GM15510 (cell line): ENCODE data around the gene PIEZO1.

Experiments
- POLR2A ChIP-seq: IDR thresholded peaks from 3 replicates; pipeline ENCODE4 v1.6.1; 2011; ENCODE audit warnings: borderline replicate concordance; ENCODE audit not compliant: insufficient read length; ENCODE audit errors: extremely low read depth

The PIEZO1 gene, protein sequence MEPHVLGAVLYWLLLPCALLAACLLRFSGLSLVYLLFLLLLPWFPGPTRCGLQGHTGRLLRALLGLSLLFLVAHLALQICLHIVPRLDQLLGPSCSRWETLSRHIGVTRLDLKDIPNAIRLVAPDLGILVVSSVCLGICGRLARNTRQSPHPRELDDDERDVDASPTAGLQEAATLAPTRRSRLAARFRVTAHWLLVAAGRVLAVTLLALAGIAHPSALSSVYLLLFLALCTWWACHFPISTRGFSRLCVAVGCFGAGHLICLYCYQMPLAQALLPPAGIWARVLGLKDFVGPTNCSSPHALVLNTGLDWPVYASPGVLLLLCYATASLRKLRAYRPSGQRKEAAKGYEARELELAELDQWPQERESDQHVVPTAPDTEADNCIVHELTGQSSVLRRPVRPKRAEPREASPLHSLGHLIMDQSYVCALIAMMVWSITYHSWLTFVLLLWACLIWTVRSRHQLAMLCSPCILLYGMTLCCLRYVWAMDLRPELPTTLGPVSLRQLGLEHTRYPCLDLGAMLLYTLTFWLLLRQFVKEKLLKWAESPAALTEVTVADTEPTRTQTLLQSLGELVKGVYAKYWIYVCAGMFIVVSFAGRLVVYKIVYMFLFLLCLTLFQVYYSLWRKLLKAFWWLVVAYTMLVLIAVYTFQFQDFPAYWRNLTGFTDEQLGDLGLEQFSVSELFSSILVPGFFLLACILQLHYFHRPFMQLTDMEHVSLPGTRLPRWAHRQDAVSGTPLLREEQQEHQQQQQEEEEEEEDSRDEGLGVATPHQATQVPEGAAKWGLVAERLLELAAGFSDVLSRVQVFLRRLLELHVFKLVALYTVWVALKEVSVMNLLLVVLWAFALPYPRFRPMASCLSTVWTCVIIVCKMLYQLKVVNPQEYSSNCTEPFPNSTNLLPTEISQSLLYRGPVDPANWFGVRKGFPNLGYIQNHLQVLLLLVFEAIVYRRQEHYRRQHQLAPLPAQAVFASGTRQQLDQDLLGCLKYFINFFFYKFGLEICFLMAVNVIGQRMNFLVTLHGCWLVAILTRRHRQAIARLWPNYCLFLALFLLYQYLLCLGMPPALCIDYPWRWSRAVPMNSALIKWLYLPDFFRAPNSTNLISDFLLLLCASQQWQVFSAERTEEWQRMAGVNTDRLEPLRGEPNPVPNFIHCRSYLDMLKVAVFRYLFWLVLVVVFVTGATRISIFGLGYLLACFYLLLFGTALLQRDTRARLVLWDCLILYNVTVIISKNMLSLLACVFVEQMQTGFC (N-terminal part only)

DNA sequence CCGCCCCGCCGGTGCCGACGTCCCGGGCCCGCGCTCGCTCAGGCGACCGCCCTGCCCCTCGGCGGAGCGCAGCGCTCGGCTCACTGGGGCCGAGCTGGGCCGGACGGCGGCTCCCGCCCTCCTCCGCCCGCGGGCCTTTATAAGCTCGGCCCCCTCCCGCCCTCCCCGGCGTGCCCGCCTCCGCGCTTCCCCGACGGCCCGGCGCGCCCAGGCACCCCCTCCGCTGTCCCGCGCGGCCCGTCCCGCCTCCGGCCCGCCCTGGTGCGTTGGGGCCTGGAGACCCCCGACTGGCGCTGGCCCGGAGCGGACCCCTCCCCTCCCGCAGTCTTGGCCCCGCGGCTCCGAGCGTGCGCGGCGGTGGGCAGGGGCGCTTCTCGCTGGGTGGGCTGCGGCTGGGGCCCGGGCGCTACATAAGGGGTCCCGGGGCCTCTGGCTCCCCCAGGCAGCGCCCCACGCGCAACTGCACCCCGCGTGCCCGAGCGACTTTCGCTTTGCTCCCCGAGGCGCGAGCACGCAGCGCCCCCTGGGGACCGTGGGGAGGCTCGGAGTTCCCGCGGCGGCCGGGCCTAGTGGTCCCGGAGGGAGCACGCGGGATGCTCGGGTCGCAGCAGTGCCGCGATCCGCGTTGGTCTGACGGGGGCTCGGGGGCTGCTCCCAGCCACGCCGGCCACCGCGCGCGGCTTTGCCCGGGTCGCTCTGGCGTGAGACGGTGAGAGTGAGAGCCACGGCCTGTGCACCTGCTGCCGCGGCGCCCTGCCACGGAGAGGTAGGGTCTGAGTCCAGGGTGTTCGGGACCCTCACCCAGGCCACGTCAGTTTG lies at the start of gene PIEZO1:
PIEZO1 (minus strand) TSS at position 115 of the 819 bp plus-strand sequence. CDS start 256 bp downstream, outside the sequence.
- peak; percentile 96 for TF ChIP-seq POLR2A

GRCh38 chr16:88834670-88835069 lies 49.6 kb upstream of the PIEZO1 start:
- TF ChIP-seq POLR2A = no peak

DNA sequence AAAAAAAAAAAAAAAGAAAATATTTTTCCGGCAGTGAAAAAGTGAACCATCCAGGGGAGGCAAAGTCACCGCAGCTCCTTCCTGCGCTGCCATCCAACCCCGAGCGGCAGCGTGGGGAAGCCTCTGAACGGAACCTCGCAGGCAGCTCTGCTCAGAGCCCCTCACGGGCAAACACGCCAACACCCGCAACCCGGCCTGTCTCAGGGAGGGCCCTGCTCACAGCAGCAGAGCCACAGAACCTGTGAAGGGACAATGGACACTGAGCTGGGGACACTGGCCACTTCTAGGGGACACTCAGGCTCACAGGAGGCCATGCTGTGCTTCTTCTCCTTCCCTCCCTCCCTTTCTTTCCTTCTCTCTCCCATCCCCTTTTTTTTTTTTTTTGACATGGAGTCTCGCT lies 48.1 kb upstream of the PIEZO1 start:
- TF ChIP-seq POLR2A = no peak

GRCh38 chr16:88831838-88832237 lies 46.8 kb upstream of the PIEZO1 start:
- TF ChIP-seq POLR2A = no peak

DNA sequence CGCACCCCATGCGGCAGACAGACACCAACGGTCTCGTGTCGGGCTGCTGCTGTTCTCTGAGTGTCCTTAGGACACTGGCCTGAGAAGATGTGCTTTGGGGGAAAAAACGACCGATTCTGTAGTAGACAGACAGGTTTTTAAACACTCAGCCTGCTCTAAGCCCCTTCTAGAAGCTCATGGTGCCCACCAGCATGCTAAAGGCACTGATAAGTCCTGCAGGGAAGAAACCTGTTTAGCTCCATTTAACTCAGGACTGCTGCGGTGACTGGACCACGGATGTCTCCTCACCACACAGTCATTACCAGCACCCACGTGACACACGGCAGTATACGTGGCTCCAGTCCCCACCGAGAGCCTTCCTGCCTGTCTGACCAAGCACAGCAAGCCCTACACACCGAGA lies 45.8 kb upstream of the PIEZO1 start:
- no peak for TF ChIP-seq POLR2A

DNA sequence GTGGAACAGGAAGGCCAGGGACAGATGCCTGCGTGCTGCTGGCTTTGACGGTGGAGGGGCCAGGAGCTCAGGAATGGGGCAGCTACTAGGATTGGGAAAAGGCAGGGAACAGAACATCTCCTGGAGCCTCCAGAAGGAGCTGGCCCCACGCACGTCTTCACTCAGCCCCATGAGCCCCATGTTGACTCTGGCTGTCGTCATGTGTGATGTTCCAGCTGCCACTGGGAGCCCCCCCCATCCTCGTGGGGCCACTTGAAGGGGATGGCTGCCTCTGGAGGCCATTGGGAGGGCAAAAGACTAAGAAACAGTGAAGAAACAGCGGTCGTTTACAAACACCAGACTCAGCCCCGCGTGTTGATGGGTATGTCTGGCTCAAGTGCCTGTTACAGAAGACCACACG lies 45.2 kb upstream of the PIEZO1 start:
- no peak for TF ChIP-seq POLR2A

DNA sequence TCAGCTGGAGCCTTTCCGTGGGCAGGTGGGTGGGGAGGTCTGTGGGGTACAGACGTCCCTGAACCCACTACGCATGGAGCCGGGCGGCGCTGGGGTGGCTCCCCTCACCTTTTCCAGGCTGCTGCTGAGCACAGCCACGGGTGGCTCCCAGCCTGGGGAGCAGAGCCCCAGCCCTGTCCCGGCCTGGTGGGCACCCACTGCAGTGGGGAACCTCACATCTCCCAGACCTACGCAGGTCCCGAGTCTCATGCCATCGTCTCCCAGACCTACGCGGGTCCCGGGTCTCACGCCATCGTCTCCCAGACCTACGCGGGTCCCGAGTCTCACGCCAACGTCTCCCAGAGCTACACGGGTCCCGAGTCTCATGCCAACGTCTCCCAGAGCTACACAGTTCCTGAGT lies 43.7 kb upstream of the PIEZO1 start:
- TF ChIP-seq POLR2A = no peak

DNA sequence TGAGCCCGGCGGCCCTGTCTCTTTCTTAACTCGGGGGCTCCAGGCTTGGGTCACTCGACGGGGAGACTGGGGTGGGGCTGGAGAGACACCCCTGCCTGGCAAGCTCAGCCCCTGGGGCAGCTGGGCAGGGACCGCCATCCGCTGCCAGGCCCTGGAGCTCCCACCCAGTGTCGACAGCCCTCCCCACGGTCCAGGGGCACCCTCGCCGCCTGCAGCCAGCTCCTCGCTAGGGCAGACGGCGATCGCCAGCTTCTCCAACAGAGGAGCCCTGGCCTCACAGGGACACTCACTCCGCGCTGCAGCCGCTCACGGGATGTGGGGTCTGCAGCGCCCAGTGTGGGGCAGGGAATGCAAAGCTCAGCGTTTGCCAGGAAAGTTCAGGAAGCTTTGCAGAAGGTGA lies 42.7 kb upstream of the PIEZO1 start:
- no peak for TF ChIP-seq POLR2A

DNA sequence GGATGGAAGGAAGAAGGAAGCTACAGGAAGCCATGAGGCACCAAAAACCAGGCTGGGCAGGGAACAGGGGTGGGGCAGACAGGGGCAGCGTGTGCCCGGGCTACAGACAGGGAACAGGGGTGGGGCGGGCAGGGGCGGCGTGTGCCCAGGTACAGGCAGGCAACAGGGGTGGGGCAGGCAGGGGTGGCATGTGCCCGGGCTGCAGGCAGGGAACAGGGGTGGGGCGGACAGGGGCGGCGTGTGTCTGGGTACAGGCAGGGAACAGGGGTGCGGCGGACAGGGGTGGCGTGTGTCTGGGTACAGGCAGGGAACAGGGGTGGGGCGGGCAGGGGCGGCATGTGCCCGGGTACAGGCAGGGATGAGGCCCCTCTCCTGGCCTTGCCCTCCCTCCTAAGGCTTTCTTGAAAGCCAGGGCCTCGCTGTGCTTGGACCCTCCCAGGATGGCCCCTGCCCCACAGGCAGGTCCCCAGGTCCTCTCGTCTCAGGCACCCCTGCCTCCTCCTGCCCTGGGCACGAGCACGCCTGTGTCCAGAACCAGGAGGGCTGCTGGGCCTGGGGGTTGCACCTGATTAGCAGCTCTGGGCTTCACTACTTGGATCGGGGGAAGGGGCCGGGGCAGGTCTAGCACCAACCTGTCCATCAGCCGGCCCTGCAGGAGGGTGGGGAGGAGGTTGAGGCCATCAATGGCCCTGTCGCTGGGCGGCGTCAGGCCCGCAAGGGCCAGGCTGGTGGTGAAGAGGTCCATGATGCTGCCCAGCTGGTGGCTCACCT lies 41.2 kb upstream of the PIEZO1 start:
- TF ChIP-seq POLR2A = no peak

GRCh38 chr16:88825146-88825545 lies 40.1 kb upstream of the PIEZO1 start:
- no peak for TF ChIP-seq POLR2A

DNA sequence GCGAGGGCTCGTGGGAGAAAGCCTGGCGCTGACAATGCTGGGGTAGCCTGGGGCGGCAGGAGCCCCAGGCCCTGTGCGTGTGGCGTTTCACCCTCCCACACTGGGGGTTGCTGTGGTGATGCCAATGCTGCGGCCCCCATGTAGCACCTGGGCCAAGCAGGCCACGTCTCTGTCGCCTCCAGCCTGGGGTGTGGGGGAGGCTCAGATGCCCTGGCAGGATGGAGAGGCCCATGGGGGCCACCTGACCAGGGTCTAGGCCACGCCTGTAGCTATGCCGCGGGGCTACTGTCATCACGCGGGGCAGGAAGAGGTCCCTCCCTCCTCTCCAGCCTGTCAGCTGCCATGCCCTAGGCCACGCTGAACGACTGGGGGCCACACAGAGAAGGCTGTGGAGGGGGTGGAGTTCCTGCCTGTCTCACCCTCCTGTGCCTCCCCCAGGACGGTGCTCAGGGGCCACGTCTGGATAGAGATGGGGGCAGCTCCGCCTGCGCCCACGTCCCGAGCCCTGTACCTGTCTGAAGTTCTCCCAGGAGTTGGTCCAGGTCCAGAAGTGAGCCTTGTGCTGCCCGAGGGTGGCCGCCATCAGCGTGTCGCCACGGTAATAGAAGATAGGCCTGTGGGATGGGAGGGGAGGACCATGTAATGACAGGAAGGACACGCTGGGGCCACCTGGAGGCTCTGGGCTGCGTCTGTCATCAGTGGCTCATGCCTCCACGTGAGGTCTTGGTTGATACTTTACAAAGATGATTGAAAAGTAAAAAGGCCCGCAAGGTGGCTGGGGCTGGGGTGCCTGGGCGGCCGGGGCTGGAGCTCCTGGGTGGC lies 39.4 kb upstream of the PIEZO1 start:
- TF ChIP-seq POLR2A = no peak

GRCh38 chr16:88822281-88823040 lies 37.4 kb upstream of the PIEZO1 start:
- TF ChIP-seq POLR2A = no peak
